ENCODE data around the gene ABL2.
"Not testable (repeated sequence)": the region's sequence is repeated elsewhere in the genome, so short reads cannot be mapped to it uniquely, and the experiment has no call there.

ABL2 gene

GRCh38 chr1:179229214-179230140 is at the start of gene ABL2:
Gene ABL2 (minus strand): TSS chr1:179229677. CDS start chr1:179229397, 280 bp downstream.
- peak; percentile 51 for DNase-seq (ENCODE audit: low spot score)

GRCh38 chr1:179278920-179279319 is 49.4 kb upstream of the ABL2 start:
- no peak for DNase-seq (ENCODE audit: low spot score)

- DNase-seq (ENCODE audit: low spot score), result not testable (repeated sequence)
Observed at GRCh38 chr1:179274424-179274823, 44.9 kb upstream of the ABL2 start.

- no peak for DNase-seq (ENCODE audit: low spot score)
Observed at GRCh38 chr1:179269071-179269470, 39.6 kb upstream of the ABL2 start.

GRCh38 chr1:179264507-179264906 is 35.0 kb upstream of the ABL2 start:
- DNase-seq (ENCODE audit: low spot score), result no peak

GRCh38 chr1:179263121-179263520 is 33.6 kb upstream of the ABL2 start:
- DNase-seq (ENCODE audit: low spot score), result no peak

- DNase-seq (ENCODE audit: low spot score), result no peak
Observed at GRCh38 chr1:179262183-179262582, 32.7 kb upstream of the ABL2 start.

- no peak for DNase-seq (ENCODE audit: low spot score)
Observed at GRCh38 chr1:179253286-179253972, 24.0 kb upstream of the ABL2 start.

GRCh38 chr1:179252606-179253005 is 23.1 kb upstream of the ABL2 start:
- DNase-seq (ENCODE audit: low spot score), result no peak

GRCh38 chr1:179251675-179252074 is 22.2 kb upstream of the ABL2 start:
- peak; percentile 19 for DNase-seq (ENCODE audit: low spot score)

GRCh38 chr1:179247923-179248322 is 18.4 kb upstream of the ABL2 start:
- DNase-seq (ENCODE audit: low spot score), result no peak

GRCh38 chr1:179245426-179245825 is 15.9 kb upstream of the ABL2 start:
- DNase-seq (ENCODE audit: low spot score), result not testable (repeated sequence)

- DNase-seq (ENCODE audit: low spot score), result no peak
Observed at GRCh38 chr1:179241530-179242097, 12.1 kb upstream of the ABL2 start.

- DNase-seq (ENCODE audit: low spot score), result no peak
Observed at GRCh38 chr1:179237222-179237621, 7.7 kb upstream of the ABL2 start.

- no peak for DNase-seq (ENCODE audit: low spot score)
Observed at GRCh38 chr1:179234863-179235262, 5.4 kb upstream of the ABL2 start.

GRCh38 chr1:179231923-179232322 is 2.4 kb upstream of the ABL2 start:
- DNase-seq (ENCODE audit: low spot score), result no peak

GRCh38 chr1:179230721-179231120 is 1.2 kb upstream of the ABL2 start:
- no peak for DNase-seq (ENCODE audit: low spot score)

GRCh38 chr1:179230251-179230650 is 774 bp upstream of the ABL2 start:
- no peak for DNase-seq (ENCODE audit: low spot score)

GRCh38 chr1:179228783-179229213 is 679 bp downstream of the ABL2 start:
- DNase-seq (ENCODE audit: low spot score), result no peak

GRCh38 chr1:179226738-179227137 is 2.7 kb downstream of the ABL2 start:
- DNase-seq (ENCODE audit: low spot score), result no peak

- not testable (repeated sequence) for DNase-seq (ENCODE audit: low spot score)
Observed at GRCh38 chr1:179224466-179224865, 5.0 kb downstream of the ABL2 start.

- not testable (repeated sequence) for DNase-seq (ENCODE audit: low spot score)
Observed at GRCh38 chr1:179221121-179221520, 8.4 kb downstream of the ABL2 start.
